ENCODE data around the gene FGFR3.
"Not testable (repeated sequence)": the region's sequence is repeated elsewhere in the genome, so short reads cannot be mapped to it uniquely, and the experiment has no call there.

FGFR3 gene

DNA sequence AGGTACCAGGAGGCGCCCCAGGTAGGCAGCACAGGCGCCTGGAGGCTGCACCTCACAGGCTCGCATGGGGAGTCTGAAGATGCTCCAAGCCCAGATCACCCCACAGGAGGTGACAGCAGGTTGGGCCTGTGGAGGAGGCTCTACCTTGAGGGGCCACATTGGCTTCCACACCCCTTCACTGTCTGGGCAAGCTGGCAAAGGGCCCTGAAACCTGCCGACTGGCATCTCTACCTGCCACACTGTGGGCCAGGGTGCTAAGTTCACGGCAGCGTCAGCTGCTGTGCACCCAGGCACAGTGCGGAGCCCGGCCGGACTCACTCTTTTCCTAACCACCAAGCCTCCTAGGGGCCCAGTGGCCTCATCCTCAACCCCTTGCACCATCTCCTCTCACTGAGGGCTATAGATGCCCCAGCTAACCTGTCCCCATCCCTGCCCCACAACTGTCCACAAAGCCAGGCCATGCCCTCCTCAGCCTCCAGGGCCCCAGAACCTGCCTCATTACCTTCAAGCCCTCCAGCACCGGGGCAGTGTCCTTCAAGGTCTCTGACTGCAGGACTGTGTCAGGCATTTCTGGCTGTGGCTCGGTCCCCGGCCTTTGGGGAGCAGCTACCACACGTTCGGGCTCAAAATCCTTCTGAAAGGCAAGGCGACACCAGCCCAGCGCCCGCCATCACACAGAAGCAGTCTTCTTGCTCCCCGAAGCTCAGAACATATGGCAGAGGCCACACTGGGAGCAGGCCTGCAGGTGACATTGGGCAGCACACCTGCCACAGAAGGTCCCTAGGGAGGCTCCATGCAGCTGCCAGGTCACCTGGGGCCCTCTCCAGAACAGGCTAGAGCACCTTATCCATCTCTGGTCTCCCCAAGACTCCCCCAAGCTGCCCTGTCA is 28.8 kb downstream of the FGFR3 start:
- DNase-seq = no peak

DNA sequence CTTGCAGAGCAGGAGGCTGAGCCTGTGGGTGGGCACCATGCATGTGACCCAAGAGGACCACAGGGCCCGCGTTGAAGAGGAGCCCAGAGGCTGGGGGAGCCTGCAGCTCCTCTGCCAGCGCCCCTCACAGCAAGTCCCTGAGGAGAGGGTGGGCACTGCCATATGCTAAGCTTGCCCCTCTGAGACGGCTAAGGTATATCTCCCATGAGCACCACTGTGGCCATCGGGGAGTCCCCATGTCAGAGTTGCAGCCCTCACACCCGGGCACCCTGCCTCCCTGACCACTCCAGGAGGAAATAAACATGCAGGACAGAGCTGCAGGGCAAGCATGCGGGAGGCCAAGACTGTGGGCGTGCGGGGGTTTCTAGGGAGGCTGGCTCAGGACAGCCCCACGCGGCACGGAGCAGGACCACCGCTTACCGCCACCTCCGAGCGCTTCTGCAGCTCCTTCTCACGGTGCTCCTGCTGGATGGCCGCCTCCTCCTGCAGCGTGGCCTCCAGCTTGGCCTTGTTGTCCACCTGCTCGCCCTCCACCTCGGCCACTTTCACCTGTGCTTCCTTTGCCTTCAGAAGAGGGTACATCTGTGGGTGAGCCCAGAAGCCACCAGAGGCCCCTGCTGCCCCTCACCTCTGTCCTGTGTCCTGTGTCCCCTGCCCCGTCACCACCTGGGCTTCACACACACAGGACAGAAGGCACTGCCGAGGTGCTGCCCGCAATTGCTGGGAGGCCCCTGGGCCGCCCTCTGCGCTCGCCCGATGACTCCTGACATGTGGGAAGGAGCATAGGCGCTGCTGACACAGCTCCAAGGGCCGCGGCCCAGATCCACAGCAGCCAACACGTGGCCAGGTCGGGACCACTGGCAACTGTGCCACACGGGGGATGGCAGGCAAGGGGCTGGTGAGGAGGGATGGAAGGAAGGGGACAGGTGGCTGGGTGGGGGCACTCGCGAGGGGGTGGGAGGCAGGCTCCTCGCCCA is 29.8 kb downstream of the FGFR3 start:
- no peak for DNase-seq

GRCh38 chr4:1823545-1823932 is 30.4 kb downstream of the FGFR3 start:
- no peak for DNase-seq

GRCh38 chr4:1824746-1825145 is 31.7 kb downstream of the FGFR3 start:
- no peak for DNase-seq

DNA sequence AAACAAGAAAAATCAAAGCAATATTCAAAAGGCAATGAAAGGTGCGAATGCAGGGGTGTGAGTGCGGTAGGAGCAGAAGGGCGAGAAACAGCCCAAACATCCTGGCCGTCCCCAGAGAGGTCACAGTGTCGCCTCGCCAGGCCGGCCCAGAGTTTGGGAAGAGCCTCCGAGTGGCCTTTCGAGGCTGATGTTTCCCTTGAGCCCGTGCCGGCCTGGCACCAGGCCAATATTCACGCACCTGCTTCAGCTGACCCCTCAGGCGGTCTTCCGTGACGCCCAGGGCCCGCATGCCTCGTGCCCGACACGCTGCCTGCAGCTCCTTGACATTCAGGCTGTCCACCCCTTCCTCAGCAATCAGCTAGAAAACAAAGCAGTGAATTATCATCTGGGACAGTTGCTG is 32.2 kb downstream of the FGFR3 start:
- no peak for DNase-seq

GRCh38 chr4:1826531-1827350 is 33.6 kb downstream of the FGFR3 start:
- no peak for DNase-seq

DNA sequence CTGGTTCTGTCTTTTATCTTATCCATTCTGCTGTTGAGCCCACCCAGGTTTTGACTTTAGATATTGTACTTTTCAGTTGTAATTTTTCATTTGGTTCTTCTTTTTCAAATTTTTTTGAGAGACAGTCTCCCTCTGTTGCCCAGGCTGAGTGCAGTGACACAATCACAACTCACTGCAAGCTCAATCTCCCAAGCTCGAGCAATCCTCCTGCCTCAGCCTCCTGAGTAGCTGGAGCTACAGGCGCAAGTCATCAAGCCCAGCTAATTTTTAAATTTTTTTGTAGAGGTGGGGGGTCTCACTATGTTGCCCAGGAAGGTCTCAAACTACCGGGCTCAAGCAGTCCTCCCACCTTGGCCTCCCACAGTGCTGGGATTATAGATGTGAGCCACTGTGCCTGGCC is 37.1 kb downstream of the FGFR3 start:
- no peak for DNase-seq

DNA sequence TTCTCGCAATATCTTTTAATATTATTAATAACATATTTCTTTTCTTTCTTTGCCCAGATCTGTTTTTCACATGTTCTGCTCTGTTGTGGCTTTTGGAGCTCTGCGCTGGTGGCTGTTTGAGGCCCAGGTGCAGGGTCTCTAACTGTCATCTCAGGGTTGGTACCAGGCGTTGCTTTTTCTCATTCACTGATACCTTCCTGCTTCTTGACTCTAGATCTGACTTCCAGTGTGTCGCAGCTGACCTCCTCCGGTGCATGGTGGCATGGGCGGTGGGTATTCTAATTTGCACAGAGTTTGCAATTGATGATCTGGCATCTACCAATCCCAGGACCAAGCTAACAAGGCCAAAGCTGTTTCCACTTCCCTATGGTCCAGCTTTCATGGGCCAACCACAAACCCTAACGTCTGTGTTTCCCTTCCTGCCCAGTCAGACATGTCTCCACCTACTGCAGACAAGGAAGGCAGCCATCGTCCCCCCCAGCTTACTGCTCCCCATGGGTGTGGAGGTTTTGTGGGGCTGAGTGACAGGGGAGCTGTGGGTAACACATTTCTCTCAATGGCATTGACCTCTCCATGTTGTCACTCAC is 37.6 kb downstream of the FGFR3 start:
- DNase-seq = no peak

GRCh38 chr4:1831331-1831730 is 38.2 kb downstream of the FGFR3 start:
- DNase-seq = no peak

DNA sequence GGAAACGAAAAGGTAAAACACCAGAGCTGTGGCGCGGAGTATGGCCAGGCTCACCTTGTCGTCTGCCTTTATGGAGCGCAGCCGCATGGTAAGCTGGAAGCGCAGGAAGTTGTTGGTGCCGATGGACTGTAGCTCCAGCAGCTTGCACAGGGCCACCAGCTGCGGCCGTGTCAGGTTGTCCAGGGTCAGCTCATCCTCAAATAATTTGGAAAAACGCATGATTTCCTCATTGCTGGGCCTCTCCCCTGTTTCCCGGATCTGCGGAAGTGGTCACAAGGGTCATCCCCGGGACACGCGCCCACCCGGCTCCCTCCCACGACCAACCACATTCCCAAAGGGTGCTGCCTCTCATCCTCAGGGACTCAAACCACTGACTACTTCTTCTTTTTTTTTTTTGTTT is 39.6 kb downstream of the FGFR3 start:
- no peak for DNase-seq

DNA sequence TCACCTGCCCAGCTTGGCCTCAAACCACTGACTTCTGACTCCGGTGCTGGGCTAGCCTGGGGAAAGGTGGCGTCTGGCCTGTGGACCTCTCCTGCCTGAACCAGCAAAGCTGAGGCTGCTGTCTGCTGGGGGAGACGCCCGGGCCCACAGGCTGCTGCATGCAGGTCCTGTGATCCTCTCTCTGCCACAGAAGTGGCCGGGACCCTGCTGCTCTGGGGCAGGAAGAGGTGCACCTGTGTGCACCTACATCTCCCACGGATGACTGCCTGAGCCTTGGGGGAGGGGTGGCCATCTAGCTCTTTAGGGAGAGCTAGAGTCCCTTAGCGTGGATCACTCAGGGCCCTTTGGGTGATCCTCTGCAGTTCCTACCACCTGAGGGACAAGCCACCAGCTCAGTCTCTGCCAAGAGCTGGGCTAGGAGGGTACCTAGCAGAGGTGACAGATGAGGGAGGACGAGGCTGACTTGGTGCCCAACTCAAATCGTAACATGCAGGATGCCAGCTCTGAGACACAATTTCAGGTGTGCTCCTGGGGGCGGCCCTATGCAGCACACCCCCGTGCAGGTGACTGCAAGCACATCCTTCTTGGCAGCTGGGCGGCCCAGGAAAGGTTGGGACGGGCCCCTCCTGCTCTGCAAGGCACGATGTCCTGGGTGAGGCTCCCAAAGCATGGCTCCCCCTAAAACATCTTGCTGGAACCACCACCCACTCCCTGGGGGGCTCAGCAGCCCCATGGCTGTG is 40.4 kb downstream of the FGFR3 start:
- no peak for DNase-seq

- DNase-seq = no peak
Observed at GRCh38 chr4:1834047-1834775, 41.1 kb downstream of the FGFR3 start.

DNA sequence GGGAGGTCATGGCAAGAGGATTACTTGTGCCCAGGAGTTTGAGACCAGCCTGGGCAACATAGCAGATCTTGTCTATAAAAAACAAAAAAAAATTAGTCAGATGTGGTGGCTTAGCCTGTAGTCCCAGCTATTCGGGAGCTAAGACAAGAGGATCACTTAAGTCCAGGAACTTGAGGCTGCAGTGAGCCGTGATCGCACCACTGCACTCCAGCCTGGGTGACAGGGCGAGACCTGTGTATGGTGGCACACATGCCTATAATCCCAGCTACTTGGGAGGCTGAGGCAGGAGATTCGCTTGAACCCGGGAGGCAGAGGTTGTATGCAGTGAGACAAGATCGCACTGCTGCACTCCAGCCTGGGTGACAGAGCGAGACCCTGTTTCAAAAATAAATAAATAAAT is 42.7 kb downstream of the FGFR3 start:
- not testable (repeated sequence) for DNase-seq

DNA sequence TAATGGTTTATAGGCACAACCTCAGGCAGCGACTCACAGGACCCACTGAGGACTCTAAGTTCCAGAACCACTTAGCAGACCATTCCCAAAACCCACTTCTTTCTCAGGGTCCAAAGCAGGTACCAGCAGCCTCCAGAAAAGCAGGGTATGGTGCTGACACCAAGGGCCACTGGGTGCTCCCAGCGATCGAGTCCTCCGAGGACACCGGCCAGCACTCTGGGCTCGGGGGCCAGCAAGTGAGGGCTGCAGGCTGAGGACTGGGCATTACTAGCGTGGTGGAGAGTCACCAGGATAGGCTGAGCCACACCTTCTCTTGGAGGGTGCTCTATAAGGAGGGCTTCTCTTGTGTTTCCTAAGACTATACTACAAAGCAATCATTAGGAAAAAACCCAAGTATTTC is 43.6 kb downstream of the FGFR3 start:
- no peak for DNase-seq

- DNase-seq = no peak
Observed at GRCh38 chr4:1837069-1837468, 44.0 kb downstream of the FGFR3 start.

GRCh38 chr4:1839282-1839681 is 46.2 kb downstream of the FGFR3 start:
- no peak for DNase-seq

DNA sequence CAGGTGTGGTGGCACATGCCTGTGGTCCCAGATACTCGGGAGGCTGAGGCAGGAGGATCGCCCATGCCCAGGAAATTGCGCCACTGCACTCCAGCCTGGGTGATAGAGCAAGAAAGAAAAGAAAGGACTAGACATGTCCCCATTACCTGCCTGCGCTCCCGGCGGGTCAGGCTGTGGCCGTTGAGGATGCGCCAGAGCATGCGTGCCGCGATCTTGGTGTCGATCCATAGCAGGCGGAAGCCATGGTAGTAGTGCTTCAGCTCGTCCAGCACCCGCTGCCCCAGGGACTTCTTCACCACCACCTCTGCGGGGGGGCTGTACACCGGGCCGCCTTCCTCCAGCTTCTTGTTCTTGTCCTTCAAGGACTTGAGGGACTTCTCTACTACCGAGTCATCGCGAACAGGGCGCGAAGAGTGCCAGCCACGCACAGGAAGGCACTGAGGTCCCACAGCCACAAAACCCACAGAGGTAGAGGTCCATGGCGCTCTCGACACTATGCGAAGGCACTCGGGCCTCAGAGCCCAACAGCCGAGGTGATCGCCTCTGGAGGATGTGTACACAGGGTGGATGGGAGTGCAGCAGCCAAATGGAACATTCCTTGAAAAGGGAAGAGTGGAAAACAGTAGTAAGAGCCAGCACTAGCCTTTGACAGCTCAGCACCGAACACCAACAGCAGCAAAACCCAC is 48.3 kb downstream of the FGFR3 start:
- no peak for DNase-seq

GRCh38 chr4:1841887-1842210 is 48.8 kb downstream of the FGFR3 start:
- DNase-seq = no peak

GRCh38 chr4:1842339-1842895 is 49.3 kb downstream of the FGFR3 start:
- DNase-seq = no peak

DNA sequence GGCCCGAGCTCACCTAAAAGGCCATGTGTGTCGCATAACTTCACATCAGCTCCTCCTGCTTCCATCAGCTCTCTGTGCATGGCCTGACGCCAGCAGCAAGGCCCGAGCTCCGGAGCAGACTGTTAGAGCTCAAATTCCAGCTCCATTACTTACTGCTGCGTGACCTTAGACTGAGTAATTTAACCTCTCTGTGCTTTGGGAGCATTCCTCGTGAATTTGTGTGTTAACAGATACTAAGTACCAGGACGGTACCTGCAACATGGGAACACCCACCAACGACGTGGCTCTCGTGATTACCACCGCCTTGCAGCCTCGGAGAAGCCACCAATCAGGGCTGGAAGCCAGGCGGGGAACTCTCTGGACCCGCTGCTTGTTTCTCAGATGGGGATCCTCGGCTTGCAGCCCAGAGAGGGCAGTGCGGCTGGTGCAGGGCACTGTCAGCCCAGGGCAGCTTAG is 49.9 kb downstream of the FGFR3 start:
- DNase-seq = no peak

Measured in stimulated activated CD4-positive, alpha-beta T cell treated with anti-CD3 and anti-CD28 coated beads, Interleukin-15, amount 100 ng/mL, for 24 hours (primary cell).